G401.6 (cell line): ENCODE measurements around the gene MPZ.
"Not testable (repeated sequence)": the region's sequence is repeated elsewhere in the genome, so short reads cannot be mapped to it uniquely, and the experiment has no call there.

Experiments used
- FAIRE-seq: peaks from 2 replicates; lab custom pipeline; 2012; peaks lifted over from hg19 to GRCh38; lab: Jason Lieb, UNC

MPZ gene

GRCh38 chr1:161309868-161310267 lies at the start of gene MPZ:
Gene MPZ (minus strand): TSS chr1:161309968. CDS start chr1:161309905, 63 bp downstream.
- FAIRE-seq: no peak

- FAIRE-seq: no peak
These were observed 49.5 kb upstream of the MPZ start for GRCh38 chr1:161359291-161359690.

GRCh38 chr1:161357073-161357472 lies 47.3 kb upstream of the MPZ start:
- FAIRE-seq: no peak

- FAIRE-seq: no peak
These were observed 41.7 kb upstream of the MPZ start for GRCh38 chr1:161351482-161351881.

GRCh38 chr1:161350671-161351070 lies 40.9 kb upstream of the MPZ start:
- no peak for FAIRE-seq

GRCh38 chr1:161342821-161343220 lies 33.1 kb upstream of the MPZ start:
- no peak for FAIRE-seq

- no peak for FAIRE-seq
These were observed 32.4 kb upstream of the MPZ start for GRCh38 chr1:161342177-161342576.

- no peak for FAIRE-seq
These were observed 26.0 kb upstream of the MPZ start for GRCh38 chr1:161335796-161336195.

- no peak for FAIRE-seq
These were observed 23.4 kb upstream of the MPZ start for GRCh38 chr1:161333166-161333565.

GRCh38 chr1:161330346-161330745 lies 20.6 kb upstream of the MPZ start:
- no peak for FAIRE-seq

GRCh38 chr1:161324020-161324419 lies 14.3 kb upstream of the MPZ start:
- FAIRE-seq: no peak

GRCh38 chr1:161315841-161316674 lies 6.3 kb upstream of the MPZ start:
- not testable (repeated sequence) for FAIRE-seq

- FAIRE-seq: peak; percentile 95
These were observed 4.6 kb upstream of the MPZ start, which contains the start of gene SDHC for GRCh38 chr1:161314201-161314981. Gene SDHC (plus strand): TSS chr1:161314381. CDS start chr1:161314406, 25 bp downstream.

GRCh38 chr1:161313554-161314200 lies 3.9 kb upstream of the MPZ start:
- FAIRE-seq: no peak

GRCh38 chr1:161311595-161312181 lies 1.9 kb upstream of the MPZ start:
- no peak for FAIRE-seq

- FAIRE-seq: no peak
These were observed 1.7 kb downstream of the MPZ start for GRCh38 chr1:161307892-161308638.

GRCh38 chr1:161307230-161307768 lies 2.5 kb downstream of the MPZ start:
- no peak for FAIRE-seq

GRCh38 chr1:161305867-161306519 lies 3.8 kb downstream of the MPZ start:
- FAIRE-seq: no peak

GRCh38 chr1:161304927-161305866 lies 4.6 kb downstream of the MPZ start:
- no peak for FAIRE-seq

- FAIRE-seq: no peak
These were observed 9.3 kb downstream of the MPZ start for GRCh38 chr1:161300478-161300877.
